ENCODE measurements around the gene CSF2. TPM values are rescaled to one million over a fixed set of nuclear protein-coding genes. Genes with fewer than 3 reads are reported as not detected.

Gene CSF2
- total RNA-seq, 2 donors from 2014 or later, result not detected

DNA sequence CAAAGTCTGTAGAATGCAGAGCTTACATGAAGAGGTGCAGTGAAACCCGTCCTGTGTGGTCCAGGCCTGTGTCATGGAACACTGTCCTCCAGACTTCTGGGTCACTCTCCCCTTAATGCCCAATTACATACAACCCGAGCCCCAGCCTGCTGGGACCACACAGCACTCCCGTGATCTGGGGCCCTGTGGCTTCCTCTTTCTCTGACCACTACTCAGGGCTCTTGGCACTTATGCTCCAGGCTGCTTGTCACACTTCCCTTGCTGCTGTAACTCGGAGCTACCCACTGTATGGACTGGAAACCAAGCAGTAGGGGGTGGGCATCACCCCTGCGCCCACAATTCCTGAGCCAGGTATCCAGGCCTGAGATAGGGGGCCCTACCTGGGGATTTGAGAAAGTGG is 23.5 kb upstream of the CSF2 start:
- TF ChIP-seq, protein P1, sequence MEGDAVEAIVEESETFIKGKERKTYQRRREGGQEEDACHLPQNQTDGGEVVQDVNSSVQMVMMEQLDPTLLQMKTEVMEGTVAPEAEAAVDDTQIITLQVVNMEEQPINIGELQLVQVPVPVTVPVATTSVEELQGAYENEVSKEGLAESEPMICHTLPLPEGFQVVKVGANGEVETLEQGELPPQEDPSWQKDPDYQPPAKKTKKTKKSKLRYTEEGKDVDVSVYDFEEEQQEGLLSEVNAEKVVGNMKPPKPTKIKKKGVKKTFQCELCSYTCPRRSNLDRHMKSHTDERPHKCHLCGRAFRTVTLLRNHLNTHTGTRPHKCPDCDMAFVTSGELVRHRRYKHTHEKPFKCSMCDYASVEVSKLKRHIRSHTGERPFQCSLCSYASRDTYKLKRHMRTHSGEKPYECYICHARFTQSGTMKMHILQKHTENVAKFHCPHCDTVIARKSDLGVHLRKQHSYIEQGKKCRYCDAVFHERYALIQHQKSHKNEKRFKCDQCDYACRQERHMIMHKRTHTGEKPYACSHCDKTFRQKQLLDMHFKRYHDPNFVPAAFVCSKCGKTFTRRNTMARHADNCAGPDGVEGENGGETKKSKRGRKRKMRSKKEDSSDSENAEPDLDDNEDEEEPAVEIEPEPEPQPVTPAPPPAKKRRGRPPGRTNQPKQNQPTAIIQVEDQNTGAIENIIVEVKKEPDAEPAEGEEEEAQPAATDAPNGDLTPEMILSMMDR (IDR thresholded peaks at IDR 0.05), result no peak
- Histone ChIP-seq H3K27ac (no peak overlapping the region), H3K36me3 (no peaks in the 10 kb centered on the region), H3K27me3 (replicated peaks; ENCODE audit: insufficient read depth) (no peaks in the 10 kb centered on the region), H3K4me1 (ENCODE audit: control insufficient read depth in 1 of 2, low read depth in 2 of 2) (no peaks in the 10 kb centered on the region), H3K4me3 (no peak overlapping the region), H3K9me3 (no peaks in the 10 kb centered on the region)
- ATAC-seq (ENCODE audit: insufficient number of reproducible peaks, low FRiP score, low read depth) (no peak), DNase-seq (ENCODE audit: low spot score) (no peak)

DNA sequence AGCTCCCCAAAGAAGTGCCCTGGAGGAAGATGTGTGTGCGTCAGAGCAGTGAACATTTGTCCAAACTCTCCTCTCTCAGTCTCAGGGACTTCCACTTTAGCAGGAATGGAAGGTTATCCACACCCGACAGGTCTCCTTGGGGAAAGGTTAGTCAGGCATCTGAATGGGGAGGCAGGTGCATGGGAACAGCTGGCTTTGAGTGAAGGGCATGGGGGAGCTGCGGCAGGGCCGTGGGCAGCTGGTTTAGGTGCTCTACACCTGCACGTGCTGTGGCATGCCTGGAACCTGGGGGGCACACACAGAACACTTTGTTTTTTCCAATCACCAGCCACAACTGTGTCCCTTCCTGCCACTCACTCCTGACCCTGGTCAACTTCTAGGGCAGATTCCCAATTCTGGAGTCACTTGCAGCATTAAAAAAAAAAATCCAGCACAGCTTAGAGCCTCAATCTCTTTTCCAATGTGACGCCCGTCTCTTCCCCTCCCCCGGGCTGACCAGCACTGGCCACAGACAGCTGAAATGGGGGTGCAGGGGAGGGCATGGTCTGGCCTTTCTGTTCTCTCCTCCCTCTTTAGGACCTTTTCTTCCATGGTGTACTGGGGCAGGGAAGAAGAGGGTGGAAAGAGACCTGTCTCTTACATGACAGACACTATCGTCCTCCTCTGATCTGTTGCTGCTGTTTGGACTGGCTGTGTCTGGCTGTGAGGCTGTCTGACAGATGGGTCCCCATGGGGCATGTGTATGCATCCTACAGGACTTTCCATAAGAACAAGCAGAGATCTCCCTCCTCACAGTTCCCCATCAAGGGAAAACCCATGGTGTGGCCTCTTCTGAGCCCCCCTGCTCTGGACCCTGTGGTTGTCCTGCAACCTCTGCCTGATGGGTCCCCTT is 22.7 kb upstream of the CSF2 start:
- TF ChIP-seq, protein P1 (IDR thresholded peaks at IDR 0.05), result no peak
- no peak for ATAC-seq (ENCODE audit: insufficient number of reproducible peaks, low FRiP score, low read depth)
- DNase-seq (ENCODE audit: low spot score), result no peak

DNA sequence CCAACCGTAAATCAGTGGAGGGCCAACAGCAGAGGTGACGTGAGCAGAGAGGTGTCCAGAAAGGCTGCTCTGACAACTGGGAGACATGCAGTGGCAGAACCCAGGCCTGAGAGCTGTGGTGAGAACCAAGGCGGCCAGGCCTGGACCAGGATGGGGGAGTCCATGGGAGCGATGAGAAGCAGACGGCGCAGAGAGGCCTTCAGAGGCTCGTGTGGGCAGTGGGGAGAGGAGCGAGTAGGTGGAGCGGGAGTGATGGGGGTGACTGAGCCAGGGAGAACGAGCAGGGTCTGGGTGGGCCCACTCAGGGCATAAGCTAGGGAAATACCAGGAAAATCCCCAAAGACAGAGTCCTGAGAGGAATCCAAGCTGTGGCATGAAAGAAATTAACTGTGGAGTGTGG is 21.1 kb upstream of the CSF2 start:
- Histone ChIP-seq H3K4me1 (ENCODE audit: control insufficient read depth in 1 of 2, low read depth in 2 of 2) (no peaks in the 10 kb centered on the region), H3K36me3 (no peaks in the 10 kb centered on the region), H3K27me3 (replicated peaks; ENCODE audit: insufficient read depth) (no peaks in the 10 kb centered on the region), H3K27ac (no peak overlapping the region), H3K9me3 (no peaks in the 10 kb centered on the region), H3K4me3 (no peak overlapping the region)
- TF ChIP-seq, protein P1 (IDR thresholded peaks at IDR 0.05), result no peak
- no peak for ATAC-seq (ENCODE audit: insufficient number of reproducible peaks, low FRiP score, low read depth)
- no peak for DNase-seq (ENCODE audit: low spot score)

More for the DNA sequence above, 22.7 kb upstream of the CSF2 start:
- Histone ChIP-seq H3K36me3 (no peaks in the 10 kb centered on the region), H3K9me3 (no peaks in the 10 kb centered on the region), H3K27me3 (replicated peaks; ENCODE audit: insufficient read depth) (no peaks in the 10 kb centered on the region), H3K4me1 (ENCODE audit: control insufficient read depth in 1 of 2, low read depth in 2 of 2) (no peaks in the 10 kb centered on the region), H3K4me3 (no peak overlapping the region), H3K27ac (no peak overlapping the region)

DNA sequence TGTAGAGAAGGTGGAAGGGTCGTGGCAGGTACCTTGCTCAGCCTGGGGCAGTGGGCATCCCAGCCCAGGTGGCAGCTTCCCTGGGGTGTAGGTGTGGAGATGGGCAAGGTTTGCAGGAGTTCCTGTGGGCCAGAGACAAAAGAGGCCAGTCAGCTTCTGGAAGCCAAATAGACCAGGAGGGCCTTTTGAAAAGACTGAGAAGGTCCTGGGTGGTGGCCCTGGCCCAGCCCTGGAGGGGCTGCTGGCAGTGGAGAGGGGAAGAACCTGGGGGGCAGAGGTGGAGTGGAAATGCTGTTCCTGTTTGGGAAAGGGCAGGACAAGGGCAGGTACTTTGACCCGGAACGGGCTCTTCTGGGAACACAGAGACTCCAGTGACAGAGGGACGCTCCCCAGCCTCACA is 20.1 kb upstream of the CSF2 start:
- no peaks in the 10 kb centered on the region for H3K36me3 ChIP-seq
- H3K9me3 ChIP-seq, result no peaks in the 10 kb centered on the region
- ATAC-seq (ENCODE audit: insufficient number of reproducible peaks, low FRiP score, low read depth) (no peak), DNase-seq (ENCODE audit: low spot score) (no peak)
- H3K27me3 ChIP-seq (replicated peaks; ENCODE audit: insufficient read depth), result no peaks in the 10 kb centered on the region
- no peak overlapping the region for H3K4me3 ChIP-seq
- H3K27ac ChIP-seq, result no peak overlapping the region
- H3K4me1 ChIP-seq (ENCODE audit: control insufficient read depth in 1 of 2, low read depth in 2 of 2), result no peaks in the 10 kb centered on the region
- TF ChIP-seq, protein P1 (IDR thresholded peaks at IDR 0.05), result no peak

DNA sequence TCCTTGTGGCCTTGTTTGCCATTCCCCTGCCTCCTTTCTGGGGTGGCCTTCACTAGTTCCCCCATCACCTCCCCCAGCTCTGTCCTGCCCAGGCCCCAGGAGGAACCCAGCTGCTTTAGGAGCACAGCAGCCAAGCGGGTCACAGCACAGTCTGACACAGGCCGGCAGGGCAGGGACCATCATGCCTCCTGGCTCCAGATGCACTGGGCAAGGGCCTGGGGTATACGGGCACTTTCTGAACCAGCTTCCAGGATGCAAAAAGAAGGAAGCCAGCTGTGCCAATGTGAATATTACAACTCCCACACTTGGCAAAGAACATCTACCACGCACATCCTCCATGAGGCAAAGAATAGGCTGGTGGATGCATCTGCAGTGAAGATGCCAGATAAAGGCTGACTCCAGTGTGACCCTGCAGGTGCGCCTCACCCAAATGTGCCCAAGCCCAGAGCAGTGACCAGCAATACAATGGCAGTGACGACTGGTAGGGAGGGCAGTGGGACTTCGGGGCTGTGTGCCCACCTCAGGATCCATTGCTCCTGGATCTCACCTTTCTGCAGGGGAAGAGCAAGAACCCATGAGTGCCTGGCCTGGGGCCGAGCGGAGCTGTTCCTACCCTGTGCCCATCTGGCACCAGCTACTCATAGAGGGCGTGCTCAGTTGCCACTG is 19.4 kb upstream of the CSF2 start:
- Histone ChIP-seq H3K9me3 (no peaks in the 10 kb centered on the region), H3K27me3 (replicated peaks; ENCODE audit: insufficient read depth) (no peaks in the 10 kb centered on the region), H3K36me3 (no peaks in the 10 kb centered on the region), H3K27ac (no peak overlapping the region), H3K4me3 (no peak overlapping the region), H3K4me1 (ENCODE audit: control insufficient read depth in 1 of 2, low read depth in 2 of 2) (no peaks in the 10 kb centered on the region)
- DNase-seq (ENCODE audit: low spot score) (no peak), ATAC-seq (ENCODE audit: insufficient number of reproducible peaks, low FRiP score, low read depth) (no peak)
- TF ChIP-seq, protein P1 (IDR thresholded peaks at IDR 0.05), result no peak
